ENCODE results near the gene HAX1.

HAX1 gene

DNA sequence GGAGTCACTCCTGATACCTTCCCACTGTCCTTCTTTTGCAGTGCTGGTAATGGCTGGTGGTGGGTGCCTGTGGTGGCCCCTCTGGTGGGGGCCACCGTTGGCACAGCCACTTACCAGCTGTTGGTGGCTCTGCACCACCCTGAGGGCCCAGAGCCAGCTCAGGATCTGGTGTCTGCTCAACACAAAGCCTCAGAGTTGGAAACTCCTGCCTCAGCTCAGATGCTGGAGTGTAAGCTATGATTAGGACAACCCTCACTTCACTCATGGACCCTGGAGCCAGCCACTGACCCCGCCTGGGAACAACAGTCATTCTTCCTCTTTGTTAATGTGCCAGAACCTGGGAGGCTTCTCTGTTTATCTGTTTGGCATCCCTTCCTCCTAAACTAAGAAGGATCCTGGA is 51.8 kb downstream of the HAX1 start:
- peak overlapping the region; percentile 95; the same call in 1 of the 2 replicates for H3K4me3 ChIP-seq (ENCODE audit: low read depth, low read length)
- ChIA-PET CTCF (interaction anchor here (0.7 to 22.8 kb wide), 22 partner anchors 8 to 613 kb away, joined by 3 to 546 read pairs (median 3); partner anchors contain the start of gene HAX1), POLR2A (no interaction called here)
- DNase-seq (ENCODE audit: low read depth, low spot score): no peak
- no peak for TF ChIP-seq CTCF (IDR thresholded peaks at IDR 0.05; ENCODE audit: insufficient read depth, low read length, missing control alignments)

GRCh38 chr1:154324669-154325582 is 52.5 kb downstream of the HAX1 start, which contains the start of gene ATP8B2:
Gene ATP8B2 (plus strand): TSS chr1:154325525. CDS start chr1:154328142, 2,617 bp downstream.
- POLR2A ChIA-PET: interaction anchor here (0.9 kb wide), 1 partner anchor 10 kb away, joined by 3 read pairs; no protein-coding TSS in a partner anchor
- H3K4me3 ChIP-seq (ENCODE audit: low read depth, low read length): peak within 1 kb of the TSS; percentile 95
- no peak for DNase-seq (ENCODE audit: low read depth, low spot score)
- CTCF ChIA-PET: interaction anchor here (0.7 to 22.8 kb wide), 26 partner anchors 9 to 760 kb away, joined by 3 to 546 read pairs (median 4); partner anchors contain the start of gene HAX1
- peak; percentile 94 for TF ChIP-seq CTCF (IDR thresholded peaks at IDR 0.05; ENCODE audit: insufficient read depth, low read length, missing control alignments)
